ENCODE measurements around the gene CFAP97D2.

GRCh38 chr13:114243971-114244370, 64.9 kb downstream of the CFAP97D2 start:
- TF ChIP-seq POLR2A (IDR thresholded peaks at IDR 0.05): no peak
- no peak for TF ChIP-seq CTCF (IDR thresholded peaks at IDR 0.05)
